ENCODE measurements around the gene MAGEF1.

Gene MAGEF1

DNA sequence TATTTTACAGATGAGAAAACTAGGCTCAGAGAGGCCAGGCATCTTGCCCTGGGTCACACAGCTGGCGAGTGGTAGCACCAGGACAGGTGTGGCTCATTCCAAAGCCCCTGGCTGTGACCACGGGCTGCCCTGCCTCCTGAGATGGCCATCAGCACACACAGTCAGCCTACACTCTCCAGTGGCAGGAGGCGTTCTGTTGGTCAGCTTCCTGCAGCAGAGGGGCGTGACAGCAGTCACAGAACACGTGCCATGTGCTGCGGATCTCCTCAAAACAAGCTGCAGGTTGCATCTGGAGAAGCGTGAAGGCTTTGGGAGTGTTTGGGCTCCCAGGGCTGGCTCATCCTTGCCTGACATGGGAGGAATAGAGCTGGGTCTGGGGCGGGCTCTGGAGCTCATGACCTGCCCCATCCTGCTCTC, 43.5 kb upstream of the MAGEF1 start:
- Histone ChIP-seq H3K4me3 (no peak overlapping the region), H3K9me3 (replicated peaks in 1 of 11) (no peaks in the 10 kb centered on the region), H3K9ac (no peak overlapping the region), H4K20me1 (no peaks in the 10 kb centered on the region), H3K27me3 (no peaks in the 10 kb centered on the region), H3K36me3 (no peaks in the 10 kb centered on the region), H3K27ac (no peak overlapping the region), H3K4me2 (peak overlapping the region; percentile 62 to 86 (median 69)), H3K4me1 (peaks cover 40 to 52% (median 45%) of the 10 kb centered on the region in 10 experiments)
- no peak for TF ChIP-seq Cebpa-rat (IDR thresholded peaks at IDR 0.05)

DNA sequence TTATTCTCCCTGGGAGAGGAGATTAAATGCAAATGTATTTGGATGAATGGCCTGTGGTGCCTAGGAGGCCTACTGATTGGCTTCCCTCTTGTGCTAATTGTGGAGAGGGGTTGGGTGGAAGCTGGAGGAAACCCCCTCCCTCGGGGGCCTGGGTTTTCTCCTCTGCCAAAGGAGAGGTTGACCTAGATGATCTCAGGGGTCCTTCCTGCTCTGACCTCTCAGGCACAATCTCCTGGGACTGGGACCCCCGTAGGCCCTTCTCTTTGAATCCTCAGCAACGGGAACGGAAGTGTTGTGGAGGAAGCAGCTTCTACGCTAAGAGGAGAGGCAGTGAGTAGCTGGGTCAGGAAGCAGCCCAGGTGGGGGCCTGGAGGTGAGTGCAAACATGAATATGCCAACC, 40.5 kb upstream of the MAGEF1 start:
- Histone ChIP-seq H3K4me2 (peak overlapping the region; percentile 9 to 85 (median 55); a peak in 21 of 22 replicates), H3K9ac (no peak overlapping the region), H3K27me3 (no peaks in the 10 kb centered on the region), H3K4me3 (no peak overlapping the region), H3K4me1 (peaks cover 38 to 54% (median 47%) of the 10 kb centered on the region in 10 experiments), H3K9me3 (replicated peaks in 1 of 11) (no peaks in the 10 kb centered on the region), H3K27ac (no peak overlapping the region), H3K36me3 (no peaks in the 10 kb centered on the region), H4K20me1 (no peaks in the 10 kb centered on the region)
- TF ChIP-seq Cebpa-rat (IDR thresholded peaks at IDR 0.05): no peak

DNA sequence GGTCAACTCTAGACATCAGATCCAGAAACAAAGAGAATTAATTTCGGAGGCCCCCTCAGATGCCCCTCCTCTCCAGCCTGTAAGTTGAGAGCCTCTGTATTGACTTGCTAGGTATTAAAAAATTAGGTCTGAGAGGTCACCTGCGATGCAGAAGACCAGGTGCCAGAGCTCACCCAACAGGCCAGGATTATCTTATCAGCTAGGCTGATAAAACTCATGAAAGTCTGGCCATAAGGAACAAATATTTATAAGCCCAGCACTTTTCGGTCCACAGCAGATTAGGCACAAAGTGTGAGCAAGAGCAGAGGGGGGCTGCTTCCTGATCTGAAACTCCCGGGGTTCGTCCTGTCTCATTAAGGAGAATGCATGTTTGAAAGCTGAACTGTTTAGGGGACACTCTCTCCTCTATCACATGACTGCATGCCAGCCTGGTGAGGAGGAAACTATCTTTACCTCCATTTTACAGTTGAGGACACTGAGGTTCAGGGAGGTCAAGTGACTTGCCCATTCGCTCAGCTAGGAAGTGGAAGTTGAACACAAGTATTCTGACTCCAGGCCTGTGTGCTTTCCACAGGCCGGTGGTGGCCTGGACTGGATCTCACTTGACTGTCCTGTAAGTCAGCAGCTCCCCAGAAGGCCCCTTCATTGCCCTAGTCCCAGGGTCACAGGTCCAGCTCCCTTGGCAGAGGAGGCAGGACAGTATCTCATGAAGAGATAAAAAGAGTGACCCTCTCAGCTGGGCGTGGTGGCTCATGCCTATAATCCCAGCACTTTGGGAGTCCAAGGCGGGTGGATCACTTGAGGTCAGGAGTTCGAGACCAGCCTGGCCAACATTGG, 39.6 kb upstream of the MAGEF1 start:
- no peak overlapping the region for H3K9ac ChIP-seq
- no peaks in the 10 kb centered on the region for H3K9me3 ChIP-seq (replicated peaks in 1 of 11)
- H3K36me3 ChIP-seq: no peaks in the 10 kb centered on the region
- H4K20me1 ChIP-seq: no peaks in the 10 kb centered on the region
- no peak for TF ChIP-seq Cebpa-rat (IDR thresholded peaks at IDR 0.05)
- H3K4me1 ChIP-seq: peaks cover 30 to 45% (median 37%) of the 10 kb centered on the region in 10 experiments
- H3K4me3 ChIP-seq: no peak overlapping the region
- H3K27ac ChIP-seq: no peak overlapping the region
- H3K4me2 ChIP-seq: peak overlapping the region in 10 of 11 experiments; percentile 9 to 85 (median 58); a peak in 18 of 22 replicates
- no peaks in the 10 kb centered on the region for H3K27me3 ChIP-seq

GRCh38 chr3:184750349-184751083, 38.7 kb upstream of the MAGEF1 start:
- no peak overlapping the region for H3K9ac ChIP-seq
- TF ChIP-seq Cebpa-rat (IDR thresholded peaks at IDR 0.05): no peak
- H3K4me1 ChIP-seq: peaks cover 20 to 39% (median 31%) of the 10 kb centered on the region in 10 experiments
- H3K27me3 ChIP-seq: no peaks in the 10 kb centered on the region
- H3K4me2 ChIP-seq: no peak overlapping the region
- H3K36me3 ChIP-seq: no peaks in the 10 kb centered on the region
- no peak overlapping the region for H3K27ac ChIP-seq
- no peaks in the 10 kb centered on the region for H3K9me3 ChIP-seq (replicated peaks in 1 of 11)
- H4K20me1 ChIP-seq: no peaks in the 10 kb centered on the region
- H3K4me3 ChIP-seq: no peak overlapping the region

- H3K9me3 ChIP-seq (replicated peaks in 1 of 11): no peaks in the 10 kb centered on the region
- peaks cover 13 to 34% (median 24%) of the 10 kb centered on the region in 10 experiments for H3K4me1 ChIP-seq
- H3K27ac ChIP-seq: peak overlapping the region in 1 of 11 experiments; percentile 65; a peak in 2 of 22 replicates
- peak overlapping the region in 1 of 11 experiments; percentile 46; a peak in 1 of 22 replicates for H3K9ac ChIP-seq
- H3K36me3 ChIP-seq: no peaks in the 10 kb centered on the region
- peak overlapping the region in 2 of 11 experiments; percentile 81 to 88; a peak in 3 of 22 replicates for H3K4me2 ChIP-seq
- TF ChIP-seq Cebpa-rat (IDR thresholded peaks at IDR 0.05): no peak
- no peaks in the 10 kb centered on the region for H3K27me3 ChIP-seq
- no peak overlapping the region for H3K4me3 ChIP-seq
- H4K20me1 ChIP-seq: no peaks in the 10 kb centered on the region
Observed at GRCh38 chr3:184749168-184749744, 37.4 kb upstream of the MAGEF1 start.

DNA sequence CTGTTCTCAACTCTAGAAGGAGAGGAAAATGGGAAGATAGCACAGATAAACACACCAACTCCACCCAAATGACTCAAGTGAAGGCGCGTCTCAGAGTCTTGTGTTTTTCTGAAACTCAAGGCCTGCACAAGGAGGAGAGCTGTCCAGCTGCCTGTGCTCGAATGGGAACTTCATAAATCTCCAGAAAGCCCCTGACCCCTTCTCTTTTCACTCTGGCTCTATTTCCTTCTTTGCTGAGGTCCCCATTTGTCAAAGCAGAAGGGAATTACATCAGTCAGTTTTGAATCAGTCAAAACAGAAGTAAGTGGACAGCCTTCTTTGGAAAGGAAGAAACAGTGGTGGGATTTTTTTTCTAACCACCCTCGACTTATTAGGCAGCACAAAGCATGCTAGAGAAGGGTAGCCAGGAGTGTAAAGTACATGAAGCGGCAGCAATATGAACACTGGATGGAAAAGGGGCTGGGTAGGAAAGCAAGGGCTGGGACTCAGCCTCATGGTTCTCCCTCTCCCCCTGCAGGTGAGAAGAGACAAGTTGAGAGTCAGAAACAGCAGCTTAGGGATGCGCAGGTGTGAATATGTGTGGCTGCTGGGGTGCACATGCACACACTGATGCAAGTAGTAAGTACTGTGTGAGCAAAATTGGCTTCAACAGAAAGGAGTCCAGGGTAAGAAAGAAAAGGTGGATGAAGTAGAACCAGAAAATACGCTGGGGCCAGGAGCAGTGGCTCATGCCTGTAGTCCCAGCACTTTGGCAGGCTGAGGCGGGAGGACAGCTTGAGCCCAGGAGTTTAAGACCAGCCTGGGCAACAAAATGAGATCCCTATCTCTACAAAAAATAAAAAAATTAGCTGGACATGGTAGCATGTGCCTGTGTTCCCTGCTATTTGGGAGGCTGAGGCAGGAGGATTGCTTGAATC, 36.6 kb upstream of the MAGEF1 start:
- Histone ChIP-seq H3K36me3 (no peaks in the 10 kb centered on the region), H3K4me2 (peak overlapping the region in 3 of 11 experiments; percentile 13 to 88 (median 81); a peak in 5 of 22 replicates), H3K27me3 (no peaks in the 10 kb centered on the region), H3K4me1 (peaks cover 13 to 34% (median 24%) of the 10 kb centered on the region in 10 experiments), H3K27ac (peak overlapping the region in 2 of 11 experiments; percentile 33 to 65; a peak in 4 of 22 replicates), H3K4me3 (no peak overlapping the region), H3K9ac (peak overlapping the region in 2 of 11 experiments; percentile 30 to 46; a peak in 2 of 22 replicates), H3K9me3 (replicated peaks in 1 of 11) (no peaks in the 10 kb centered on the region), H4K20me1 (no peaks in the 10 kb centered on the region)
- TF ChIP-seq Cebpa-rat (IDR thresholded peaks at IDR 0.05): no peak

GRCh38 chr3:184746131-184747120, 34.6 kb upstream of the MAGEF1 start:
- Histone ChIP-seq H3K27me3 (no peaks in the 10 kb centered on the region), H3K4me1 (peaks cover 0 to 27% (median 13%) of the 10 kb centered on the region in 10 experiments; a peak in 19 of 20 replicates), H3K9ac (no peak overlapping the region), H3K4me2 (peak overlapping the region in 6 of 11 experiments; percentile 3 to 37 (median 18); a peak in 4 of 22 replicates), H3K9me3 (replicated peaks in 1 of 11) (no peaks in the 10 kb centered on the region), H3K27ac (no peak overlapping the region), H3K4me3 (no peak overlapping the region), H4K20me1 (no peaks in the 10 kb centered on the region), H3K36me3 (no peaks in the 10 kb centered on the region)
- TF ChIP-seq Cebpa-rat (IDR thresholded peaks at IDR 0.05): no peak

Data from BLaER1 treated with 17β-estradiol and CSF1 and Interleukin-3, amounts not matched to agents 10 nM and 100 nM (cell line).